CD14-positive monocyte (primary cell): Measurements from ENCODE around the gene ZNF692. TPM values are rescaled to one million over a fixed set of nuclear protein-coding genes. Genes with fewer than 3 reads are reported as not detected.

ENCODE experiments used
- DNase-seq, 3 donors: peaks; one replicate each; pipeline ENCODE4 v3.0.0-alpha.2; 2011 to 2022
- H2AFZ ChIP-seq: 2 replicates; pipeline ENCODE4 v1.6.0; 2012; ENCODE audit warnings: mild to moderate bottlenecking, low read depth, low read length, inconsistent platforms; ENCODE audit not compliant: insufficient read depth, poor library complexity, severe bottlenecking
- H3K27ac ChIP-seq, 2 donors: 1 replicate in 1 of 2; 2 replicates in 1 of 2; pipeline ENCODE4 v1.5.1; 2012 to 2013; ENCODE audit warnings: low read length in 2 of 2, control low read depth in 1 of 2, inconsistent platforms in 1 of 2, low read depth in 1 of 2, mild to moderate bottlenecking in 1 of 2
- H3K27me3 ChIP-seq, 2 donors: one replicate each; pipeline versions ENCODE4 v1.6.0 to v1.6.1; 2011 to 2013; ENCODE audit warnings: low read length in 2 of 2; ENCODE audit not compliant: control insufficient read depth in 2 of 2, insufficient read depth in 2 of 2
- H3K36me3 ChIP-seq, 2 donors: replicated peaks in 1 of 2; 1 replicate in 1 of 2; 2 replicates in 1 of 2; pipeline versions ENCODE4 v1.5.1 to v1.6.1; 2012 to 2013; ENCODE audit warnings: low read length in 2 of 2, control low read depth in 1 of 2, inconsistent platforms in 1 of 2, mild to moderate bottlenecking in 1 of 2; ENCODE audit not compliant: insufficient read depth in 2 of 2, control insufficient read depth in 1 of 2
- H3K4me1 ChIP-seq, 2 donors: 1 replicate in 1 of 2; 2 replicates in 1 of 2; pipeline versions ENCODE4 v1.5.1 to v1.6.1; 2012 to 2013; ENCODE audit warnings: low read length in 2 of 2, control low read depth in 1 of 2, inconsistent platforms in 1 of 2, mild to moderate bottlenecking in 1 of 2, moderate library complexity in 1 of 2; ENCODE audit not compliant: insufficient read depth in 2 of 2, control insufficient read depth in 1 of 2
- H3K4me2 ChIP-seq: replicated peaks from 2 replicates; pipeline ENCODE3; 2012; ENCODE audit warnings: low read length, moderate library complexity, mild to moderate bottlenecking; ENCODE audit not compliant: poor library complexity, severe bottlenecking; ENCODE audit errors: extremely low read depth
- H3K4me3 ChIP-seq, 3 experiments: fragments of 200-600 bp in 1 of 3; sonication (generic) in 1 of 3; replicated peaks in 1 of 3; 1 replicate in 2 of 3; 2 replicates in 1 of 3; pipeline ENCODE4 v1.5.1; 2011 to 2013; ENCODE audit warnings: low read length in 3 of 3, mild to moderate bottlenecking in 3 of 3, control low read depth in 2 of 3, low read depth in 2 of 3, inconsistent platforms in 1 of 3, moderate library complexity in 1 of 3
- H3K79me2 ChIP-seq: 2 replicates; pipeline ENCODE4 v1.6.0; 2012; ENCODE audit warnings: mild to moderate bottlenecking, control low read depth, inconsistent platforms, low read length, moderate library complexity; ENCODE audit not compliant: insufficient read depth
- H3K9ac ChIP-seq: 2 replicates; pipeline ENCODE4 v1.6.0; 2017; ENCODE audit warnings: low read length, mild to moderate bottlenecking; ENCODE audit not compliant: insufficient read depth, poor library complexity, severe bottlenecking
- H3K9me3 ChIP-seq, 2 donors: replicated peaks in 1 of 2; 1 replicate in 1 of 2; 2 replicates in 1 of 2; pipeline versions ENCODE4 v1.5.1 to v1.6.1; 2012 to 2013; ENCODE audit warnings: low read length in 2 of 2, control low read depth in 1 of 2; ENCODE audit not compliant: control insufficient read depth in 1 of 2, insufficient read depth in 1 of 2
- H4K20me1 ChIP-seq: 2 replicates; pipeline ENCODE4 v1.6.0; 2012; ENCODE audit warnings: mild to moderate bottlenecking, low read length, control low read depth, moderate library complexity; ENCODE audit not compliant: insufficient read depth
- H3K27ac Mint-ChIP-seq, 7 donors: one replicate each; pipeline ENCODE4 v1.8.0; 2020; ENCODE audit warnings: mild to moderate bottlenecking in 7 of 7, mixed read lengths in 7 of 7, moderate library complexity in 6 of 7, inconsistent platforms in 2 of 7
- H3K27me3 Mint-ChIP-seq, 3 donors: one replicate each; pipeline ENCODE4 v1.8.0; 2021 to 2022; ENCODE audit warnings: low read depth in 3 of 3, mild to moderate bottlenecking in 3 of 3, mixed read lengths in 3 of 3, moderate library complexity in 3 of 3, inconsistent platforms in 1 of 3
- H3K36me3 Mint-ChIP-seq, 2 donors: one replicate each; pipeline ENCODE4 v1.8.0; 2020; ENCODE audit warnings: mixed read lengths in 2 of 2, inconsistent platforms in 1 of 2, mild to moderate bottlenecking in 1 of 2
- H3K4me1 Mint-ChIP-seq: one replicate; pipeline ENCODE4 v1.8.0; 2020; ENCODE audit warnings: mild to moderate bottlenecking, mixed read lengths
- H3K4me3 Mint-ChIP-seq, 2 donors: one replicate each; pipeline ENCODE4 v1.8.0; 2020; ENCODE audit warnings: mild to moderate bottlenecking in 2 of 2, mixed read lengths in 2 of 2, moderate library complexity in 1 of 2
- H3K9me3 Mint-ChIP-seq, 7 donors: one replicate each; pipeline ENCODE4 v1.8.0; 2020 to 2022; ENCODE audit warnings: mixed read lengths in 7 of 7, mild to moderate bottlenecking in 6 of 7, moderate library complexity in 6 of 7, inconsistent platforms in 2 of 7
- CTCF ChIP-seq: fragments of 200-600 bp; IDR thresholded peaks from one replicate; pipeline ENCODE4 v1.8.0; 2022; ENCODE audit warnings: antibody characterized with exemption, mild to moderate bottlenecking
- WGBS: methylation state at CpG from one replicate; pipeline ENCODE4 v1.1.5; 2013; ENCODE audit warnings: missing lambda C conversion rate; ENCODE audit not compliant: insufficient coverage; 5-methylcytosine and 5-hydroxymethylcytosine counted together
- intact Hi-C, 2 donors: fragments of 100-400 bp; cut with micrococcal nuclease; formaldehyde crosslinking; loops; one replicate each; pipeline versions ENCODE4 v1.15.0 to v1.15.1; 2023
- polyA plus RNA-seq, 3 donors: library from polyadenylated mRNA; depleted of rRNA in 1 of 3; unstranded in 2 of 3; stranded (reverse) in 1 of 3; fragments of 300-500 nt in 2 of 3; fragments of >200 nt in 1 of 3; fragmentation: Illumina TruSeq in 2 of 3; gene quantifications; 1 replicate in 2 of 3; 2 replicates in 1 of 3; pipeline ENCODE4 v1.2.3, GENCODE V29; 2012 to 2021

The ZNF692 gene
- polyA plus RNA-seq, 3 donors: 2.2 to 59.0 (median 2.4) TPM

GRCh38 chr1:248817065-248817464 is 41.8 kb downstream of the ZNF692 start:
- peaks cover 56 to 81% of the 10 kb centered on the region in 2 donors for H3K36me3 ChIP-seq
- peak overlapping the region; percentile 57 for H3K4me2 ChIP-seq
- no peaks in the 10 kb centered on the region for H3K9me3 Mint-ChIP-seq
- peaks cover 61 to 65% of the 10 kb centered on the region in 2 donors for H3K4me1 ChIP-seq
- no peak for TF ChIP-seq CTCF
- peaks cover 15% of the 10 kb centered on the region for H4K20me1 ChIP-seq
- DNase-seq: peak; percentile 80 to 89 (median 86)
- H3K79me2 ChIP-seq: peaks cover 52% of the 10 kb centered on the region
- H3K9ac ChIP-seq: peak overlapping the region; percentile 29
- intact Hi-C loops: no loop called here
- no peaks in the 10 kb centered on the region for H3K9me3 ChIP-seq
- 3% methylated on average over 4 of the region's 6 CpGs for WGBS
- peak overlapping the region; percentile 78 to 88 for H3K27ac ChIP-seq
- no peak overlapping the region for H2AFZ ChIP-seq
- H3K4me3 ChIP-seq: peak overlapping the region in 1 of 3 experiments; percentile 55
- no peaks in the 10 kb centered on the region for H3K27me3 ChIP-seq
- H3K4me1 Mint-ChIP-seq: peaks cover 71% of the 10 kb centered on the region
- peaks cover 82 to 87% of the 10 kb centered on the region in 2 donors for H3K36me3 Mint-ChIP-seq
- H3K27me3 Mint-ChIP-seq: peaks cover 0 to 4% (median 0%) of the 10 kb centered on the region in 3 donors
- peak overlapping the region in 1 of 2 donors; percentile 72 for H3K4me3 Mint-ChIP-seq
- peak overlapping the region; percentile 90 to 96 (median 95) for H3K27ac Mint-ChIP-seq

GRCh38 chr1:248816042-248816851 is 42.6 kb downstream of the ZNF692 start:
- Histone ChIP-seq H3K79me2 (peaks cover 44% of the 10 kb centered on the region), H3K4me2 (peak overlapping the region; percentile 57), H3K4me3 (peak overlapping the region in 1 of 3 experiments; percentile 55), H3K36me3 (peaks cover 60 to 81% of the 10 kb centered on the region in 2 donors), H4K20me1 (peaks cover 11% of the 10 kb centered on the region), H3K27me3 (no peaks in the 10 kb centered on the region), H3K27ac (peak overlapping the region; percentile 78 to 88), H3K9ac (peak overlapping the region; percentile 29), H2AFZ (no peak overlapping the region), H3K9me3 (no peaks in the 10 kb centered on the region), H3K4me1 (peaks cover 58 to 65% of the 10 kb centered on the region in 2 donors)
- no peak for DNase-seq
- Mint-ChIP-seq H3K9me3 (no peaks in the 10 kb centered on the region), H3K27me3 (peaks cover 0 to 4% (median 0%) of the 10 kb centered on the region in 3 donors), H3K4me1 (peaks cover 67% of the 10 kb centered on the region), H3K4me3 (peak overlapping the region in 1 of 2 donors; percentile 72), H3K36me3 (peaks cover 80 to 83% of the 10 kb centered on the region in 2 donors), H3K27ac (peak overlapping the region; percentile 90 to 96 (median 95))
- intact Hi-C loops: no loop called here
- TF ChIP-seq CTCF: no peak
- 78% methylated on average over 12 of the region's 13 CpGs for WGBS
